ENCODE measurements around the gene NEK4. TPM values are rescaled to one million over a fixed set of nuclear protein-coding genes. Genes with fewer than 3 reads are reported as not detected.
A peak's percentile ranks its signal among the peaks of the same experiment; 100 is the strongest.

The NEK4 gene
- total RNA-seq, 1 experiment from 2014 or later = 36.2 TPM

GRCh38 chr3:52710512-52710911 lies 60.2 kb downstream of the NEK4 start:
- CTCF ChIA-PET = no interaction called here
- ATAC-seq (no peak), DNase-seq (ENCODE audit: low read depth, low spot score) (no peak)
- BruUV-seq (replicated peaks) = no TSS peak
- H4K20me1 ChIP-seq (ENCODE audit: insufficient read depth) = no peaks in the 10 kb centered on the region
- no peaks in the 10 kb centered on the region for H3K27me3 ChIP-seq (ENCODE audit: insufficient read depth, low read length)
- peaks cover 27% of the 10 kb centered on the region for H3K79me2 ChIP-seq (ENCODE audit: insufficient read depth, low read length)
- H3K4me2 ChIP-seq (ENCODE audit: low read length) = no peak overlapping the region
- peaks cover 0 to 6% of the 10 kb centered on the region in 2 experiments; a peak in 3 of 4 replicates for H3K4me1 ChIP-seq (ENCODE audit: control insufficient read depth in 1 of 2, insufficient read depth in 2 of 2, low read length in 2 of 2)
- H2AFZ ChIP-seq (ENCODE audit: low read depth, low read length, poor library complexity, severe bottlenecking) = no peak overlapping the region
- H3K4me3 ChIP-seq (replicated peaks in 1 of 2; ENCODE audit: low read depth in 1 of 2, low read length in 2 of 2) = no peak overlapping the region
- H3K9me2 ChIP-seq (ENCODE audit: insufficient read depth) = no peaks in the 10 kb centered on the region
- no peak overlapping the region for H3K9ac ChIP-seq (ENCODE audit: low read length)
- H3K9me3 ChIP-seq (ENCODE audit: control insufficient read depth in 1 of 2, insufficient read depth in 1 of 2, low read depth in 1 of 2, low read length in 2 of 2) = no peaks in the 10 kb centered on the region
- RAD21 ChIA-PET (ENCODE audit: low non-redundant PET in 1 of 2, low total read pairs in 2 of 2, uncharacterized antibody in 2 of 2, unreplicated experiment in 2 of 2) = no interaction called here
- H3K36me3 ChIP-seq (ENCODE audit: control insufficient read depth in 1 of 2, insufficient read depth in 2 of 2, low read length in 2 of 2) = peaks cover 6 to 10% of the 10 kb centered on the region in 2 experiments; a peak in 3 of 4 replicates
- H3K27ac ChIP-seq (ENCODE audit: low read depth, low read length) = no peak overlapping the region
- POLR2A ChIA-PET = no interaction called here
- TF ChIP-seq POLR2A (IDR thresholded peaks at IDR 0.05; ENCODE audit: borderline replicate concordance, extremely low read depth, insufficient read depth, insufficient read length) (no peak), REST (IDR thresholded peaks at IDR 0.05; ENCODE audit: low read depth) (no peak), ZNF274 (IDR thresholded peaks at IDR 0.05; ENCODE audit: low read depth, low read length) (no peak), SP1 (IDR thresholded peaks at IDR 0.05; ENCODE audit: low read depth) (no peak), JUND (IDR thresholded peaks at IDR 0.05) (no peak), TCF7L2 (IDR thresholded peaks at IDR 0.05; ENCODE audit: borderline replicate concordance, extremely low read depth, insufficient read depth, insufficient read length) (no peak)
- intact Hi-C loops (cut with micrococcal nuclease) = no loop called here

GRCh38 chr3:52707585-52707984 lies 63.2 kb downstream of the NEK4 start:
- Histone ChIP-seq H2AFZ (ENCODE audit: low read depth, low read length, poor library complexity, severe bottlenecking) (no peak overlapping the region), H3K4me1 (ENCODE audit: control insufficient read depth in 1 of 2, insufficient read depth in 2 of 2, low read length in 2 of 2) (peaks cover 10 to 12% of the 10 kb centered on the region in 2 experiments; a peak in 3 of 4 replicates), H3K79me2 (ENCODE audit: insufficient read depth, low read length) (peaks cover 49% of the 10 kb centered on the region), H3K9me3 (ENCODE audit: control insufficient read depth in 1 of 2, insufficient read depth in 1 of 2, low read depth in 1 of 2, low read length in 2 of 2) (no peaks in the 10 kb centered on the region), H3K36me3 (ENCODE audit: control insufficient read depth in 1 of 2, insufficient read depth in 2 of 2, low read length in 2 of 2) (peaks cover 10% of the 10 kb centered on the region in 2 experiments; a peak in 3 of 4 replicates), H3K9me2 (ENCODE audit: insufficient read depth) (no peaks in the 10 kb centered on the region), H3K9ac (ENCODE audit: low read length) (no peak overlapping the region), H3K4me3 (replicated peaks in 1 of 2; ENCODE audit: low read depth in 1 of 2, low read length in 2 of 2) (peak overlapping the region in 1 of 2 experiments; percentile 96; a peak in 1 of 4 replicates), H3K4me2 (ENCODE audit: low read length) (peak overlapping the region; percentile 99), H3K27me3 (ENCODE audit: insufficient read depth, low read length) (no peaks in the 10 kb centered on the region), H3K27ac (ENCODE audit: low read depth, low read length) (no peak overlapping the region), H4K20me1 (ENCODE audit: insufficient read depth) (no peaks in the 10 kb centered on the region)
- no peak for ATAC-seq
- no TSS peak for BruUV-seq (replicated peaks)
- no peak for DNase-seq (ENCODE audit: low read depth, low spot score)
- POLR2A ChIA-PET = interaction anchor here (0.6 kb wide), 1 partner anchor 16 kb away, joined by 3 read pairs; no protein-coding TSS in a partner anchor
- CTCF ChIA-PET = no interaction called here
- RAD21 ChIA-PET (ENCODE audit: low non-redundant PET in 1 of 2, low total read pairs in 2 of 2, uncharacterized antibody in 2 of 2, unreplicated experiment in 2 of 2) = no interaction called here
- intact Hi-C loops (cut with micrococcal nuclease) = no loop called here
- TF ChIP-seq POLR2A (IDR thresholded peaks at IDR 0.05; ENCODE audit: borderline replicate concordance, extremely low read depth, insufficient read depth, insufficient read length) = no peak
- TF ChIP-seq ATF3 (IDR thresholded peaks at IDR 0.05) = no peak
